H9 (cell line): ENCODE data around the gene SPTBN5. TPM values are rescaled to one million over a fixed set of nuclear protein-coding genes. Genes with fewer than 3 reads are reported as not detected.

Source experiments
- DNase-seq: peaks from one replicate; pipeline ENCODE4 v3.0.0-alpha.2; 2017
- H2AFZ ChIP-seq: one replicate; pipeline ENCODE4 v1.6.1; 2013; ENCODE audit warnings: mild to moderate bottlenecking, low read length, control low read depth, moderate library complexity
- H2AK5ac ChIP-seq: 2 replicates; pipeline ENCODE4 v1.6.1; 2013; ENCODE audit warnings: low read length, control low read depth, mixed read lengths; ENCODE audit not compliant: insufficient read length
- H2BK120ac ChIP-seq: one replicate; pipeline ENCODE4 v1.6.1; 2013; ENCODE audit warnings: low read depth, mild to moderate bottlenecking, low read length, control low read depth, inconsistent platforms; ENCODE audit not compliant: poor library complexity, severe bottlenecking
- H2BK12ac ChIP-seq: 2 replicates; pipeline ENCODE4 v1.6.1; 2013; ENCODE audit warnings: low read length, control low read depth, mixed read lengths, low read depth; ENCODE audit not compliant: insufficient read length
- H2BK15ac ChIP-seq: 2 replicates; pipeline ENCODE4 v1.6.1; 2013; ENCODE audit warnings: low read depth, low read length, control low read depth
- H2BK20ac ChIP-seq: one replicate; pipeline ENCODE4 v1.6.1; 2013; ENCODE audit warnings: low read depth, mild to moderate bottlenecking, low read length, control low read depth, inconsistent platforms; ENCODE audit not compliant: poor library complexity, severe bottlenecking
- H2BK5ac ChIP-seq: 2 replicates; pipeline ENCODE4 v1.6.1; 2013; ENCODE audit warnings: low read length, control low read depth, mixed read lengths; ENCODE audit not compliant: insufficient read length
- H3K14ac ChIP-seq: 2 replicates; pipeline ENCODE4 v1.6.1; 2013; ENCODE audit warnings: low read length, control low read depth; ENCODE audit not compliant: insufficient read depth
- H3K18ac ChIP-seq: 2 replicates; pipeline ENCODE4 v1.6.1; 2013; ENCODE audit warnings: low read depth, mild to moderate bottlenecking, mixed read lengths, low read length, control low read depth; ENCODE audit not compliant: insufficient read length
- H3K23ac ChIP-seq: 2 replicates; pipeline ENCODE4 v1.6.1; 2013; ENCODE audit warnings: low read length, control low read depth, mixed read lengths, low read depth; ENCODE audit not compliant: insufficient read length
- H3K23me2 ChIP-seq: 2 replicates; pipeline ENCODE4 v1.6.1; 2013; ENCODE audit warnings: low read depth, mild to moderate bottlenecking, mixed read lengths, low read length, control low read depth; ENCODE audit not compliant: insufficient read length, poor library complexity, severe bottlenecking
- H3K27ac ChIP-seq: 2 replicates; pipeline ENCODE4 v1.5.1; 2013; ENCODE audit warnings: low read length, control low read depth, mixed read lengths, low read depth; ENCODE audit not compliant: insufficient read length
- H3K27me3 ChIP-seq: 2 replicates; pipeline ENCODE4 v1.6.1; 2013; ENCODE audit warnings: low read length, control low read depth, inconsistent platforms; ENCODE audit not compliant: insufficient read depth
- H3K4ac ChIP-seq: 2 replicates; pipeline ENCODE4 v1.6.1; 2013; ENCODE audit warnings: low read depth, mild to moderate bottlenecking, control low read depth, inconsistent platforms, low read length, moderate library complexity
- H3K4me1 ChIP-seq: 2 replicates; pipeline ENCODE4 v1.6.1; 2013; ENCODE audit warnings: low read length, control low read depth, inconsistent platforms; ENCODE audit not compliant: insufficient read depth
- H3K4me2 ChIP-seq: 2 replicates; pipeline ENCODE4 v1.6.1; 2013; ENCODE audit warnings: low read length, control low read depth, mixed read lengths; ENCODE audit not compliant: insufficient read length, insufficient read depth
- H3K56ac ChIP-seq: 2 replicates; pipeline ENCODE4 v1.6.1; 2013; ENCODE audit warnings: low read depth, mild to moderate bottlenecking, mixed read lengths, low read length, control low read depth; ENCODE audit not compliant: insufficient read length
- H3K79me1 ChIP-seq: 2 replicates; pipeline ENCODE4 v1.6.1; 2013; ENCODE audit warnings: low read depth, mild to moderate bottlenecking, moderate library complexity, low read length, control low read depth, inconsistent platforms; ENCODE audit not compliant: insufficient read depth, poor library complexity, severe bottlenecking
- H3K79me2 ChIP-seq: 2 replicates; pipeline ENCODE4 v1.6.1; 2013; ENCODE audit warnings: low read length, control low read depth, inconsistent platforms; ENCODE audit not compliant: insufficient read depth
- H3K9ac ChIP-seq: 2 replicates; pipeline ENCODE4 v1.6.1; 2013; ENCODE audit warnings: low read length, control low read depth, mixed read lengths; ENCODE audit not compliant: insufficient read length; ENCODE audit errors: extremely low read depth
- H3K9me3 ChIP-seq: one replicate; pipeline ENCODE4 v1.6.1; 2013; ENCODE audit warnings: low read depth, low read length, inconsistent platforms; ENCODE audit not compliant: control insufficient read depth
- H3T11ph ChIP-seq: one replicate; pipeline ENCODE4 v1.6.1; 2013; ENCODE audit warnings: mild to moderate bottlenecking, low read length, control low read depth, inconsistent platforms
- H4K20me1 ChIP-seq: one replicate; pipeline ENCODE4 v1.6.1; 2013; ENCODE audit not compliant: control insufficient read depth, insufficient read length, insufficient read depth
- H4K5ac ChIP-seq: 2 replicates; pipeline ENCODE4 v1.6.1; 2013; ENCODE audit warnings: low read depth, mild to moderate bottlenecking, mixed read lengths, low read length, control low read depth; ENCODE audit not compliant: insufficient read length
- H4K8ac ChIP-seq: replicated peaks from 2 replicates; pipeline ENCODE4 v1.6.1; 2013; ENCODE audit warnings: low read length, control low read depth, mixed read lengths, low read depth; ENCODE audit not compliant: insufficient read length
- H4K91ac ChIP-seq: 2 replicates; pipeline ENCODE4 v1.6.1; 2013; ENCODE audit warnings: low read depth, mild to moderate bottlenecking, moderate library complexity, mixed read lengths, low read length, control low read depth; ENCODE audit not compliant: insufficient read length
- H3K27ac Mint-ChIP-seq, 3 experiments: 2 replicates in 2 of 3; 3 replicates in 1 of 3; pipeline ENCODE4 v1.8.0; 2020 to 2021; ENCODE audit warnings: mixed read lengths in 3 of 3, mild to moderate bottlenecking in 1 of 3, moderate library complexity in 1 of 3
- H3K27me3 Mint-ChIP-seq: 2 replicates; pipeline ENCODE4 v1.8.0; 2021; ENCODE audit warnings: low read depth, mild to moderate bottlenecking, moderate library complexity, mixed read lengths
- H3K36me3 Mint-ChIP-seq, 3 experiments: 2 replicates in 2 of 3; 3 replicates in 1 of 3; pipeline ENCODE4 v1.8.0; 2020 to 2021; ENCODE audit warnings: low read depth in 3 of 3, mixed read lengths in 3 of 3; ENCODE audit not compliant: insufficient read depth in 1 of 3
- H3K4me1 Mint-ChIP-seq, 2 experiments: 2 replicates each; pipeline ENCODE4 v1.8.0; 2020; ENCODE audit warnings: mixed read lengths in 2 of 2
- H3K4me3 Mint-ChIP-seq, 2 experiments: 2 replicates in 1 of 2; 3 replicates in 1 of 2; pipeline ENCODE4 v1.8.0; 2020 to 2021; ENCODE audit warnings: mild to moderate bottlenecking in 2 of 2, mixed read lengths in 2 of 2, moderate library complexity in 1 of 2
- H3K9me3 Mint-ChIP-seq, 2 experiments: 2 replicates in 1 of 2; 3 replicates in 1 of 2; pipeline ENCODE4 v1.8.0; 2020; ENCODE audit warnings: mild to moderate bottlenecking in 2 of 2, mixed read lengths in 2 of 2, moderate library complexity in 1 of 2
- CTCF ChIP-seq: fragments of 200-600 bp; sonication (generic); conservative IDR thresholded peaks from 3 replicates; pipeline ENCODE4 v1.8.0; 2021; ENCODE audit warnings: antibody characterized with exemption, mild to moderate bottlenecking
- total RNA-seq: library from RNA; stranded (reverse); gene quantifications from 2 replicates; pipeline ENCODE4 v1.2.1, GENCODE V29; 2021

Gene SPTBN5
- total RNA-seq, 1 experiment from 2014 or later = 0.90 TPM

- no peak overlapping the region for H3K56ac ChIP-seq
- H3K4me1 ChIP-seq = no peaks in the 10 kb centered on the region
- Mint-ChIP-seq H3K27ac (no peak overlapping the region), H3K27me3 (peaks cover 40% of the 10 kb centered on the region), H3K4me3 (no peak overlapping the region), H3K4me1 (peaks cover 6 to 10% of the 10 kb centered on the region in 2 experiments), H3K9me3 (no peaks in the 10 kb centered on the region), H3K36me3 (peaks cover 0 to 1% (median 0%) of the 10 kb centered on the region in 3 experiments; a peak in 2 of 7 replicates)
- H4K5ac ChIP-seq = no peak overlapping the region
- no peak overlapping the region for H2AK5ac ChIP-seq
- H3K9me3 ChIP-seq = no peaks in the 10 kb centered on the region
- no peaks in the 10 kb centered on the region for H3K79me2 ChIP-seq
- no peak overlapping the region for H3K14ac ChIP-seq
- H3K79me1 ChIP-seq = no peaks in the 10 kb centered on the region
- H3K4ac ChIP-seq = no peak overlapping the region
- H3K18ac ChIP-seq = no peak overlapping the region
- TF ChIP-seq CTCF = no peak
- H2BK20ac ChIP-seq = no peak overlapping the region
- no peak overlapping the region for H3K23ac ChIP-seq
- H2BK5ac ChIP-seq = no peak overlapping the region
- H3K9ac ChIP-seq = no peak overlapping the region
- DNase-seq = no peak
- peaks cover 7% of the 10 kb centered on the region; the same call in 1 of the 2 replicates for H3K27me3 ChIP-seq
- no peak overlapping the region for H3T11ph ChIP-seq
- H4K8ac ChIP-seq = no peak overlapping the region
- no peak overlapping the region for H2BK12ac ChIP-seq
- H4K20me1 ChIP-seq = no peaks in the 10 kb centered on the region
- H2BK15ac ChIP-seq = no peak overlapping the region
- H3K4me2 ChIP-seq = no peak overlapping the region
- no peak overlapping the region for H3K27ac ChIP-seq
- H2AFZ ChIP-seq = no peak overlapping the region
- H2BK120ac ChIP-seq = no peak overlapping the region
- peaks cover 3% of the 10 kb centered on the region for H3K23me2 ChIP-seq
- no peak overlapping the region for H4K91ac ChIP-seq
These were observed 8.5 kb downstream of the SPTBN5 start for GRCh38 chr15:41885321-41885720.
